ENCODE results near the gene SERGEF. TPM values are rescaled to one million over a fixed set of nuclear protein-coding genes. Genes with fewer than 3 reads are reported as not detected.

The SERGEF gene
- total RNA-seq, 2 donors from 2014 or later: 20.8 to 28.7 TPM

- Histone ChIP-seq H3K9me3 (no peaks in the 10 kb centered on the region), H3K4me1 (peaks cover 50% of the 10 kb centered on the region), H3K27ac (peak overlapping the region; percentile 42 to 75 (median 57)), H3K36me3 (replicated peaks in 1 of 2; ENCODE audit: insufficient read depth in 1 of 2, low read depth in 2 of 2) (no peaks in the 10 kb centered on the region), H3K4me3 (no peak overlapping the region), H3K27me3 (no peaks in the 10 kb centered on the region)
- 74 to 85% methylated on average over 2 of the region's 2 CpGs for WGBS, 2 donors
- ATAC-seq (peak; percentile 79), DNase-seq (peak in 1 of 4 donors; percentile 16)
- intact Hi-C loops (cut with DNase I): no loop called here
- TF ChIP-seq CTCF (IDR thresholded peaks at IDR 0.05): no peak
- no peak for TF ChIP-seq POLR2A (IDR thresholded peaks at IDR 0.05)
These were observed 199.3 kb downstream of the SERGEF start for GRCh38 chr11:17813391-17814059.

DNA sequence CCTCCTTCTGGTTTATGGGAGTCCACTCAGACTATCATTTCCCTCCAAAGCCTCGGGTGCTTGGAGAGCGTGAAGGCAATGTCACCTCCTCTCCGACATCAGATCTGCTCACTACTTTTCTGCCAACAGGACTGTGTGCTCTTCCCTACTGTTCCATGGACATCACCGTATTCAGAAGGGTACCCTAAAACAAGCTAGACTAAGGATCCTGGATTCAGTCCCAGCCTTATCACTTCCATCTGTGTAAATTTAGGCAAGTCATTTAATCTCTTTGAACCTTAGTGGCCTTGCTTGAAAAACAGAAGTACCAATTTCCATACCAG, 200.0 kb downstream of the SERGEF start:
- Histone ChIP-seq H3K27ac (peak overlapping the region; percentile 42 to 75 (median 57)), H3K4me3 (no peak overlapping the region), H3K36me3 (replicated peaks in 1 of 2; ENCODE audit: insufficient read depth in 1 of 2, low read depth in 2 of 2) (no peaks in the 10 kb centered on the region), H3K27me3 (no peaks in the 10 kb centered on the region), H3K4me1 (peaks cover 50% of the 10 kb centered on the region), H3K9me3 (no peaks in the 10 kb centered on the region)
- DNase-seq: no peak
- intact Hi-C loops (cut with DNase I): no loop called here
- no peak for ATAC-seq
- TF ChIP-seq CTCF (IDR thresholded peaks at IDR 0.05) (no peak), POLR2A (IDR thresholded peaks at IDR 0.05) (no peak)
- 56 to 69% methylated on average over 4 of the region's 4 CpGs for WGBS, 2 donors

DNA sequence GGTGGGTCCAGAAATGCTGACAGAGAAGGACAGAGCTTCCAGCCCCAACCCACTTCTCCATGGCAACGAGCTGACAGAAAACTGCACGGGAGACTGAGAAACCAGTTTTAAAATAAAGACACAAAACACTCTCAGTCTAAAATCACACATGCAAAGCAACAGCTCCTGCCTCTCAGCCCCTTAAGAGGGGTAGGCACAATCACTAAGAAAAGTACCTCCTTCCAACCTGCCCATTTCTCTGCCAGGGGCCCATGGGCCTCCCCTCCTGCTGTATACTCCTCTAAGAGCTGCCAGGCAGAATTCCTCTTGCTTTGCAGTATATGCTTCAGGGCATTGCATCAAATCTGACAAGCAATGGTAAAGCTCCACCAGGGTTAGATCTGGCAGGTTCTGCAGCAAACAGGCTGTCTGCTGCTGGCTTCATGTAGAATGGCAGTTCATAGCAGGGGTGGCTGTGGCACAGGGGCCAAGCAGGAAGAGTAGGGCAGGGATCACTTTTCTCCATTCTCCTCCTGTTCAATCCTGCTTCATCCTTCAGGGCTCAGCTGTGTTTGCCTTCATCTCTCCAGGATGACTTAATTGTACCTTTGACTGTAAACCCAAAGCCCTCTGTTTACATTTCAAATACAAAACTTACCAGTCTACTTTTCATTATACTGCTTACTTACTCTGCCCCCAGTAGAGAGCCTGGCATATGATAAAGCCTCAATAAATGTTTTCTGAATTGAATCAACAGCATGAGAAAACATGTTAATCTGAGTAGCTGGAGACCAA, 200.6 kb downstream of the SERGEF start:
- Histone ChIP-seq H3K27me3 (no peaks in the 10 kb centered on the region), H3K4me1 (peaks cover 50% of the 10 kb centered on the region), H3K4me3 (no peak overlapping the region), H3K9me3 (no peaks in the 10 kb centered on the region), H3K36me3 (replicated peaks in 1 of 2; ENCODE audit: insufficient read depth in 1 of 2, low read depth in 2 of 2) (no peaks in the 10 kb centered on the region), H3K27ac (peak overlapping the region; percentile 42 to 75 (median 57))
- no peak for TF ChIP-seq POLR2A (IDR thresholded peaks at IDR 0.05)
- no peak for TF ChIP-seq CTCF (IDR thresholded peaks at IDR 0.05)
- 39 to 67% methylated on average over 2 of the region's 2 CpGs for WGBS, 2 donors
- DNase-seq: no peak
- intact Hi-C loops (cut with DNase I): no loop called here
- ATAC-seq: no peak

DNA sequence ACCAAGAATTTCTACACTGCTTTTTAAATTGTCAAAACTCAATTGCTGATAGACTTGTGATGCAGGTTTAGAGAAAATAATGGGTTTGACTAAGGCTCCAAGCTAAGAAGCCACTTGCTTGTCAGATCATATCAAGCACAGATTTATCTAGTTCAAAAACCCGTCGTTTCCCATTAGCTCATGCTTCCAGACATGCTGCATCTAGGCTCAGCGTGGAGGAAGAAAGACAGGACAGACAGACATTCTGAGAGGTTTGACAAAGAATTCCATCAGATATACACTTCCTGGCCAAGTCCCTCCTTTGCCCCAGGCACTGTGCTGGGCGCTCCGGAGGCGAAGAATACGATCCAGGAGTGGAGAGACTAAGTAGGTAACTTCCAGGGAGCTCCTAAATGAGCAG, 201.5 kb downstream of the SERGEF start:
- Histone ChIP-seq H3K4me3 (no peak overlapping the region), H3K27ac (peak overlapping the region in 2 of 4 donors; percentile 48 to 75), H3K9me3 (no peaks in the 10 kb centered on the region), H3K27me3 (no peaks in the 10 kb centered on the region), H3K36me3 (replicated peaks in 1 of 2; ENCODE audit: insufficient read depth in 1 of 2, low read depth in 2 of 2) (no peaks in the 10 kb centered on the region), H3K4me1 (peaks cover 44% of the 10 kb centered on the region)
- intact Hi-C loops (cut with DNase I): no loop called here
- 87 to 93% methylated on average over 7 of the region's 7 CpGs for WGBS, 2 donors
- ATAC-seq (no peak), DNase-seq (no peak)
- TF ChIP-seq CTCF (IDR thresholded peaks at IDR 0.05) (no peak), POLR2A (IDR thresholded peaks at IDR 0.05) (no peak)

Measured in body of pancreas (tissue), 4 donors.